ENCODE data around the gene HEXIM2. TPM values are rescaled to one million over a fixed set of nuclear protein-coding genes. Genes with fewer than 3 reads are reported as not detected.

Gene HEXIM2
- total and polyA plus RNA-seq, 2 of the 13 experiments (the other 11 are each of a cell fraction or from before 2014, with no cell fraction given) = 27.1 to 32.4 TPM

- TF ChIP-seq, protein P1, sequence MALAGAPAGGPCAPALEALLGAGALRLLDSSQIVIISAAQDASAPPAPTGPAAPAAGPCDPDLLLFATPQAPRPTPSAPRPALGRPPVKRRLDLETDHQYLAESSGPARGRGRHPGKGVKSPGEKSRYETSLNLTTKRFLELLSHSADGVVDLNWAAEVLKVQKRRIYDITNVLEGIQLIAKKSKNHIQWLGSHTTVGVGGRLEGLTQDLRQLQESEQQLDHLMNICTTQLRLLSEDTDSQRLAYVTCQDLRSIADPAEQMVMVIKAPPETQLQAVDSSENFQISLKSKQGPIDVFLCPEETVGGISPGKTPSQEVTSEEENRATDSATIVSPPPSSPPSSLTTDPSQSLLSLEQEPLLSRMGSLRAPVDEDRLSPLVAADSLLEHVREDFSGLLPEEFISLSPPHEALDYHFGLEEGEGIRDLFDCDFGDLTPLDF (CRISPR knock-in tag; IDR thresholded peaks at IDR 0.05) = peak; percentile 97
- TF ChIP-seq, protein P2, sequence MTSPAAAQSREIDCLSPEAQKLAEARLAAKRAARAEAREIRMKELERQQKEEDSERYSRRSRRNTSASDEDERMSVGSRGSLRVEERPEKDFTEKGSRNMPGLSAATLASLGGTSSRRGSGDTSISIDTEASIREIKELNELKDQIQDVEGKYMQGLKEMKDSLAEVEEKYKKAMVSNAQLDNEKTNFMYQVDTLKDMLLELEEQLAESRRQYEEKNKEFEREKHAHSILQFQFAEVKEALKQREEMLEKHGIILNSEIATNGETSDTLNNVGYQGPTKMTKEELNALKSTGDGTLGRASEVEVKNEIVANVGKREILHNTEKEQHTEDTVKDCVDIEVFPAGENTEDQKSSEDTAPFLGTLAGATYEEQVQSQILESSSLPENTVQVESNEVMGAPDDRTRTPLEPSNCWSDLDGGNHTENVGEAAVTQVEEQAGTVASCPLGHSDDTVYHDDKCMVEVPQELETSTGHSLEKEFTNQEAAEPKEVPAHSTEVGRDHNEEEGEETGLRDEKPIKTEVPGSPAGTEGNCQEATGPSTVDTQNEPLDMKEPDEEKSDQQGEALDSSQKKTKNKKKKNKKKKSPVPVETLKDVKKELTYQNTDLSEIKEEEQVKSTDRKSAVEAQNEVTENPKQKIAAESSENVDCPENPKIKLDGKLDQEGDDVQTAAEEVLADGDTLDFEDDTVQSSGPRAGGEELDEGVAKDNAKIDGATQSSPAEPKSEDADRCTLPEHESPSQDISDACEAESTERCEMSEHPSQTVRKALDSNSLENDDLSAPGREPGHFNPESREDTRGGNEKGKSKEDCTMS (CRISPR knock-in tag; conservative IDR thresholded peaks at IDR 0.05) = 0 out of 2 replicates have a peak, but pooled peaks have one; percentile 76
- TF ChIP-seq RARA (CRISPR knock-in tag; IDR thresholded peaks at IDR 0.05) (peak; percentile 48), SP5 (CRISPR knock-in tag; IDR thresholded peaks at IDR 0.05; ENCODE audit: borderline replicate concordance, low read depth) (peak; percentile 99), ZNF317 (CRISPR knock-in tag; IDR thresholded peaks at IDR 0.05) (peak; percentile 84), CREM (IDR thresholded peaks at IDR 0.05) (peak; percentile 99), CREM (CRISPR knock-in tag; IDR thresholded peaks at IDR 0.05) (0 out of 2 replicates have a peak, but pooled peaks have one; percentile 4), TAF1 (CRISPR knock-in tag; IDR thresholded peaks at IDR 0.05) (peak; percentile 98), ZNF354B (CRISPR knock-in tag; IDR thresholded peaks at IDR 0.05) (no peak), ZFP90 (CRISPR knock-in tag; IDR thresholded peaks at IDR 0.05; ENCODE audit: borderline replicate concordance) (no peak; the same call in 1 of the 2 replicates), SSRP1 (CRISPR knock-in tag; IDR thresholded peaks at IDR 0.05) (no peak), POLR2G (IDR thresholded peaks at IDR 0.05; ENCODE audit: low read depth, low read length) (peak; percentile 95), ZBTB49 (CRISPR knock-in tag; IDR thresholded peaks at IDR 0.05; ENCODE audit: borderline replicate concordance) (no peak; the same call in 1 of the 2 replicates), CENPX (CRISPR knock-in tag; IDR thresholded peaks at IDR 0.05) (no peak), ZNF282 (IDR thresholded peaks at IDR 0.05; ENCODE audit: partially characterized antibody) (no peak), ZNF329 (CRISPR knock-in tag; IDR thresholded peaks at IDR 0.05; ENCODE audit: low read depth) (0 out of 2 replicates have a peak, but pooled peaks have one; percentile 48), ZNF777 (CRISPR knock-in tag; IDR thresholded peaks at IDR 0.05) (0 out of 2 replicates have a peak, but pooled peaks have one; percentile 4), TOE1 (CRISPR knock-in tag; IDR thresholded peaks at IDR 0.05) (peak; percentile 7; the same call in 1 of the 2 replicates)
- TF ChIP-seq, protein P3, sequence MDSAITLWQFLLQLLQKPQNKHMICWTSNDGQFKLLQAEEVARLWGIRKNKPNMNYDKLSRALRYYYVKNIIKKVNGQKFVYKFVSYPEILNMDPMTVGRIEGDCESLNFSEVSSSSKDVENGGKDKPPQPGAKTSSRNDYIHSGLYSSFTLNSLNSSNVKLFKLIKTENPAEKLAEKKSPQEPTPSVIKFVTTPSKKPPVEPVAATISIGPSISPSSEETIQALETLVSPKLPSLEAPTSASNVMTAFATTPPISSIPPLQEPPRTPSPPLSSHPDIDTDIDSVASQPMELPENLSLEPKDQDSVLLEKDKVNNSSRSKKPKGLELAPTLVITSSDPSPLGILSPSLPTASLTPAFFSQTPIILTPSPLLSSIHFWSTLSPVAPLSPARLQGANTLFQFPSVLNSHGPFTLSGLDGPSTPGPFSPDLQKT (CRISPR knock-in tag; IDR thresholded peaks at IDR 0.05; ENCODE audit: borderline replicate concordance) = no peak
- TF ChIP-seq, protein P4, sequence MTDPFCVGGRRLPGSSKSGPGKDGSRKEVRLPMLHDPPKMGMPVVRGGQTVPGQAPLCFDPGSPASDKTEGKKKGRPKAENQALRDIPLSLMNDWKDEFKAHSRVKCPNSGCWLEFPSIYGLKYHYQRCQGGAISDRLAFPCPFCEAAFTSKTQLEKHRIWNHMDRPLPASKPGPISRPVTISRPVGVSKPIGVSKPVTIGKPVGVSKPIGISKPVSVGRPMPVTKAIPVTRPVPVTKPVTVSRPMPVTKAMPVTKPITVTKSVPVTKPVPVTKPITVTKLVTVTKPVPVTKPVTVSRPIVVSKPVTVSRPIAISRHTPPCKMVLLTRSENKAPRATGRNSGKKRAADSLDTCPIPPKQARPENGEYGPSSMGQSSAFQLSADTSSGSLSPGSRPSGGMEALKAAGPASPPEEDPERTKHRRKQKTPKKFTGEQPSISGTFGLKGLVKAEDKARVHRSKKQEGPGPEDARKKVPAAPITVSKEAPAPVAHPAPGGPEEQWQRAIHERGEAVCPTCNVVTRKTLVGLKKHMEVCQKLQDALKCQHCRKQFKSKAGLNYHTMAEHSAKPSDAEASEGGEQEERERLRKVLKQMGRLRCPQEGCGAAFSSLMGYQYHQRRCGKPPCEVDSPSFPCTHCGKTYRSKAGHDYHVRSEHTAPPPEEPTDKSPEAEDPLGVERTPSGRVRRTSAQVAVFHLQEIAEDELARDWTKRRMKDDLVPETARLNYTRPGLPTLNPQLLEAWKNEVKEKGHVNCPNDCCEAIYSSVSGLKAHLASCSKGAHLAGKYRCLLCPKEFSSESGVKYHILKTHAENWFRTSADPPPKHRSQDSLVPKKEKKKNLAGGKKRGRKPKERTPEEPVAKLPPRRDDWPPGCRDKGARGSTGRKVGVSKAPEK (CRISPR knock-in tag; IDR thresholded peaks at IDR 0.05; ENCODE audit: borderline replicate concordance) = peak; percentile 10; the same call in 1 of the 2 replicates
Measured at GRCh38 chr17:45161288-45162024, at the start of gene HEXIM2 (continued).
